NCI-H526 treated with DMSO at 0.1 percent for 48 hours (cell line): ENCODE measurements around the gene STX8.

Source experiments
- DNase-seq: peaks from one replicate; lab custom pipeline; 2025; lab: John Stamatoyannopoulos, UW

The STX8 gene

DNA sequence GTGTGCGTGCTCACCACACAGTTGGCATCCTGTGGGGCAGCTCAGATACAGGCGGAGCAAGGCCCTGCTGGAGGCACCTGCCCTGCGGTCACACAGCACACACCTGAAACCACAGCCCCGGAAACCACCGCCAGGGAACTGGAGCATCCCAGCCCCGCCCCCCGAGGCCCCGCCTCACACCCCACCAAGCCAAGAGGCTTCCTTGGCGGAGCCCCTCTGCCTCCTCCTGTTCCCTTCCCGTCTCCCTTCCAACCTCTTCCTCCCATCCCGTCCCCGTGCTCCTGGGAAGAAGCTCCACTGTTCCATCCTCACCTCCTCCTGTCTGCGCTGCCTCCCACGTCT, 348.9 kb downstream of the STX8 start:
- DNase-seq: no peak

DNA sequence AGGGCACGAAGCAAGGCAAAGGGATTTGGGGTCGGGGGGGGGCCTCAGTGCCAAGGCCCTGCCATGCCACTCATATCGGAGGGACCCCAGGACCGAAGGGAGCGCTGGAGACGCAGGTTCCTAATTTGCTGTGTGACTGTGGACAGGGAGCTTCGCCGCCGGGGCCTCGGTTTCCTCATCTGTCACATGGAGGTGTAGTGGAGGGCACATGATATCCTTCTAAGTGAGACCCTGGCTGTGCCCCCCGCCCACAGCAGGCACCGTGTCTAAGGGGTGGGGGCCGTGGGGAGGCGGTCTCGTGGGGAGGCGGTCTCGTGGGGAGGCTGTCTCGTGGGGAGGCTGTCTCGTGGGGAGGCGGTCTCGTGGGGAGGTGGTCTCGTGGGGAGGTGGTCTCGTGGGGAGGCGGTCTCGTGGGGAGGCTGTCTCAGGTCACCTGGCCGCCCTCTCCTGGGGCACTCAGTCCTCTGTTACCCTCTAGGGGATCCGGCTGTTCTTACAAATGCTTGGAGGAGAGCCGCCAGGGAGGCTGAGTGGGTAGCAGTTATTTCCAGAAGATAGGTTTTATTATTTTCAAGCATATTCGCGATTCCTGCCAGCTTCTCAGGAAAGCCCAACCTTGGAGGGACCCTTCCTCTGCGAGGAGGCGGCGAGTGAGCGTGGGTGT, 349.4 kb downstream of the STX8 start:
- no peak for DNase-seq

DNA sequence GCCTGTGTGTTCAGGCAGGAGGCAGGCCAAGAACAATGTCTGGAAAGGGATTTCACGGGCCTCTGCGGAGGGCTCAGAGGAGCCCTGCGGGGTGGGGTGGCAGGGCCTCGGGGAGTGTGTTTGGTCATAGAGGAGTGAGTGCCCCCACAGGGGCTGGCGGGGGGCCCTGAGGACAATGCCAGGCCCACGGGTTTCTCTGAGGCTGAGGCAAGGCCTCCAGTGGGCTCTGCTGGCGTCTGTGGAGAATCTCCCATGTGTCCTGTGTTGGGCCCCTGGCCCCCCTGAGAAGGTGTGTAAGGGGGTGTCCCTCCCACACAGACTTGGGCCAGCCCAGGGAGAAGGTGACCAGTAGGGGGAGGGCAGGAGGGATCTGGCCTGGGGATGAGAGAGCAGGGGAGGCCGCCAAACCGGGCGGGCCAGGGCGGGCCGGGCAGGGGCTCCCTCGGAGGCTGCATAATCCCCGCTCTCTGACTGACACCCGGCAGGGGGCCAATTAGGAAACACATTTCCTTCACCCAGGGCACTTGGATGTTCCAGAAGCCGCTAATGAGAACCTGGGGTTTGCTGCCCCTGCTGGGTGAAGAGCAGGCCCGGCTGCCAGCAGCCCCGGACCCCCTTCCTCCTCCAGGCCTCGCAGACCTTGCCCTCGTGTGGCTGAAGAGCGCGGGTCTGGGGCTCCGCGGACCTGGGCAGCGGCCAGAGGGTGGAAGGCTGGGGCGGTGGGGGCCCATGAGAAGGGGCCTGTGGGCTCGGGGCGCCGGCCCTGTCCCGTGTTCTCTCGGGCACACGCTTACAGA, 350.1 kb downstream of the STX8 start:
- no peak for DNase-seq

- DNase-seq: no peak
These were observed 351.1 kb downstream of the STX8 start for GRCh38 chr17:9224485-9224884.

DNA sequence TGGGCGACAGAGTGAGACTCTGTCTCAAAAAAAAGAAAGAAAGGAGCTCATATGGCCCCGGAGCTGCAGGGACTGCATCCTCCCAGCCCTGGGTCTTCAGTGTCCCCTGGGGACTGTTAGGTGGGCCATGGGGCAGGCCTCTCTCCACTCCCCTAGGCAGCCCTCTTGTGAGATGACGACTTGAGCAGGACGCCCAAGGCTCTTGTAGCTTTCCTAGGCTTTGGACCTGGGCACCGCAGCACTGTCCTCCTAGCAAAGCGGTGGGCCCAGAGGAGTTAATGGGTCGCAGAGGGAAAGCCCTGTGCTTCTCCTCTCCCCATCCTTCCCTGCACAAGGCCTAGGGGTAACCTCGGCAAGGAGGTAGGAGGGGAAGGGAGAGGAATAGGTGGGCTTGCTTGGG, 352.1 kb downstream of the STX8 start:
- no peak for DNase-seq

DNA sequence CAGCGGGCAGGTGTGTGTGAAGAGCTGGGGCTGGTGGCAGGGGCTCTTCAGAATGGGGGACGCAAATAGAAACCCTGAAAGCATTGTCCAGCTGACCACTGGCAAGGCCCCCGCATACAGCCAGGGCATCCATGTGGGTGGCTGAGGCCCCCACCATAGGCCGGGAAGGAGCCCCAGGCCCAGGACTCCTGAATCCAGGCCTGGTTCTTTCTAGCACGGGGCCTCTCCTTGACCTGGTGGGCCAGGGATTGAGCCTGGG, 353.8 kb downstream of the STX8 start:
- no peak for DNase-seq

DNA sequence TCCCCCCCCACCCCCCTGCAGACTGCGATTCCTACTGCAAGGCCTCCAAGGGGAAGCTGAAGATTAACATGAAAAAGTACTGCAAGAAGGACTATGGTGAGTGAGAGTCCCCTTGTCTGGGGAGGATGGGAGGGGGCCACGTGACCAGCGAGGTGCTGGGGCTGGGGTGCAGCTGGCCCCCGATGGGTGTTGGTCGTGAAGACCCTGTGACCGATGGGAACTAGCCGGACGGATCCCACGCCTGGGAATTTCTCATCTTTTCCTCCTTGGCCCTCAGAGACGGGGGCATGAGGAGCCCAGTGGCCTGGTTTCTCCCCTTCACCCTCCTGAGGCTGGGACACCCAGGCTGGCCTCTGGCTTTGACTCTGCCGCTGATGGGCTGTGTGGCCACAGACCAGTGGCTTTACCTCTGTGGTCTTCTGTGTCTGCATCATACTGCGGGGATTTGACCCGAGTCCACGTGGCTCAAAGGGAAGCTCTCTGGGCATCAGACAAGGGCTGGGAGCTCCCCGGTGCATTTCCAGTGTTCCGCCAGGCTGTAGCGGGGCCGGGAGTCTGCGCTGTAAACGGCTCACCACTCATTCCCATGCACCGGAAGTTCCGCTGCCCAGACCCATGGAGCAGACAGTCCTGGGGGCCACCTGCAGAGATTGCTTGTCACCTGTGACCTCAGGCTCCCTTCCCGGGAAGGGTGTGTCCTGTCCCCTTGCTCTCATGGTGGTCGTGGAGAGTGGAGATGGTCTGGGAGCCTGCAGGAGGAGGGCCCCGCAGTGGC, 354.3 kb downstream of the STX8 start:
- DNase-seq: no peak

DNA sequence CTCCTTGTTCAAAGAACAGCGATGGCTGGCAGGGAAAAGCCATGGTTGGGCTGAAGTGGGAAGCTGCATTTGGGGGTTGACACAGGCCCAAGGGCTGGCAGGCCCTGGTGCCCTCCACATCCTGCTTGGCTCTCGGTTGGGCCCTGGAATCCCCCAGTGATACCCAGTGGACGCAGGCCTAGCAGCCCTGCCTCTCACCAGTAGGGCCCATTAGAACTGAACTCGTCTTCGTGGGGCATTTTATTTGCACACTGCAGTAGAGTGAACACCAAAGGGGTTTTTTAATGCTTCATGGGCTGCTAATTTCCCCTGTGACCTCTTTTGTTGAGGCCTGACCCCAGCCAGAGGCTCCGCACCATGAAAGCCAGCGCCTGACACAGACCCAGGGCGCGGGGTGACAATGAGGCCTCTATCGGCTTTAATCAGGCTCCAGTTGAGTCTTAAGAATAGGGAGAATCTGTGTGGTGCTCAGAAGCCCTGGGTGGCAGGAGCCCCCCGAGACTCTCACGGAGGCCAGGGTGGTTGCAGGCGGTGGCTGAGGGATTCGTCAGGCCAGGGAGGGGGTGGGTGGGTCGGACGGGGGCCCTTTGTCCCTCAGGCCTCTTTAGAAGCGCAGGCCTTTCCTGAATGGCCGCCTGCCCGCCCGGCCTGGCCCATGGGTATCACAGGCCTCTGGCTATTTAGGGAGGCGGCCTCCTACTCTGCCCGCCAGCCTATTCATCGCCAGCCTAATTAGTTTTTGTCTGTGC, 355.0 kb downstream of the STX8 start:
- DNase-seq: no peak

- no peak for DNase-seq
These were observed 355.8 kb downstream of the STX8 start for GRCh38 chr17:9219631-9220397.

DNA sequence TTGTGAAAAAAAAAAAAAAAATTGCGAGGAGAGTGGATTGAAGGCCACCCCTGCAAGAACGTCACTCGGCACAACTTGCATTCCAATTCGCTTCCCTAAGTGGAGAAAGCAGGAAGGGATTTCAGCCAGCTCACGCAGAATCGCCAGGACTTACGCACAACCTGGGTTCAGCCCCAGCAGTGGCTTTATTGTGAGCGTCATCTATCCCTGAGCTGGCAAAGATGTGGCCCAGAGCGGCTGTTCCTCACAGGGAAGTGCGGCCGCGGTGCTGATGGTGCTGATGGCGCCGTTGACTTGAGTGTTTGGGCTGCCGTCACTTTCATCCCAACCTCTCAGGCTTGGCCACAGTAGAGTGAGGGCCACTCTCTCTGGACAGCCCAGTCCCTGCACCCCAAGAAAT, 356.7 kb downstream of the STX8 start:
- DNase-seq: no peak

DNA sequence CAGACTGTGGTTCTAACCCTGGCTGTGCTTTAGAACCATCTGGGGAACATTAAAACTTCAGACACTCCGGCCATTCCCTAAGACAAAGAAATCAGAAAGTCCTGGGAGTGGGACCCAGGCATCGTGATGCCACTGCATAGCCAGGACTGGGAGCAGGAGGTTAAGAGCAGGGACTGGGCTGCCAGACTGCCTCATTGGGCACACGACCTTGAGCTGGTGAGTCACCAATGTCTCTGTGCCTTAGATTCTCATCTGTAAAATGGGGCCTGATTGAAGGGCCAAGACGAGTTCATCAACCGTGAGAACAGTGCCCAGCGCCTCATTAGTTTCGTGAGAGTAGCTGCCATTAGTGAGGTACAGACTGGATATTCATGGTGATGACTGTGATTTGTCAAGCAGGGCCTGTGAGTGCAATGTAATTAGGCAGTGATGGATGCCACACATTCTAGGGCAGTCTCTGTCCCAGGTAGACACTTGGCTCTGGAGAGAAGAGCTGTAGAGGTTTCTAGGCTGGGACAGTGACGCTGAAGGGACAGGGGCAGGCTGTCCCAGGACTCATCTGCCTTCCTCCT, 357.5 kb downstream of the STX8 start:
- no peak for DNase-seq

DNA sequence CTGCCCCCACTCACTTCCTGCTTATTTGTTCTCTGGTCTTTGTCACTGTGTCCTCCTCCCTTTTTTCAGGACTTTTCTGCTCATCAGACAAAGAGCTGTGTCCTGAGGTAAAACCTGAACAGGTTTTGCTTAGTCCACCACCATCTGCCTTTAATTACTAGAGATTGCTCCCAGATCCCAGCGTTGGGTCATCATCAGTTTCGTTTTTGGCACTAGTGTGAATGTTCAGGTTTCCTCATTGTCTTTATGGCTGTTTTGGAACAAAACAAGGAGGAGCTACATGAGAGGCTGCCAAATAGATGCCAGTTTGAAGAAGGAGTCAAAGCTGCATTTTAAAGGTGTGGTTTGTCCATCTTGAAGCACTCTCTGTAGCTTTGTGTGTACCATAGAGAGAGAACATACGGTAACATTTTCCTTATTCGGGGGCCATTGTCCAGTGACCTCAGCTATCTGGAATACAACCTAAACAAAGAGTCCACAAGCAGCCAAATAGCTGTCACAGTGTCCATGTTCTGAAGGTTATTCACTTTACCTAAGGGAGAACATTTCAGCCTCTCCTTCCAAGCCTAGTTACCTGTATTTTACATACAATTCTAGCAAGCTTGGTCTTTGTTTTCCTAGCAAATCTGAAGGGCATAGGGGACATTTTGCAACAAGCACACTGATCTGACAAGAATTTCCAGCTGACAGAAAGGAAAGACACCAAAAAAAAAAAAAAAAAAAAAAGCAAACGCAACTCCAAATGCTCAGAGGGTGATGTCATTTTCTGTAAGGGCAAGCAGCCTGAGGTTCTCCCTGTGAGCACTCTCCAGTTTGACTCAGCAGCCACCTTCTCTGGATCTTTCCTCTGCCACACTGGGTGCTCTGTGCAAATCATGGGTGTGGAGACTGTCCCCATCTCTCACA, 358.2 kb downstream of the STX8 start:
- no peak for DNase-seq

GRCh38 chr17:9215465-9215864, 360.2 kb downstream of the STX8 start:
- DNase-seq: no peak

DNA sequence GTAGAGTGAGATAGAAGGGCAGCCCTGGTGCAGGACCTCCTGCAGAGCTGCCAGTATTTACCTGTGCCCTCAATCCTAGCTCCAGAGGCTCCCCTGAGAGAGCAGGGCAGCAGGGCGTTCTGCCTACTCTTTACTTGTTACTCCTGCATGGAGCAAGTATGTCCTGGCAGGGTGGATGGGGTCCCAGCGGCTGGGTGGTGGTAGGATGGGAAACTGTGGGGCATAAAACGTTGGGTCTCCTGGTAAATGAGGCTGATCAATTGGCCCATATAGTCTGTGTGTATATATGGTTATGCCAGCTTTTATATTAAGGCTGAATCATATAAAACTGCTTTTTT, 362.3 kb downstream of the STX8 start:
- DNase-seq: no peak

DNA sequence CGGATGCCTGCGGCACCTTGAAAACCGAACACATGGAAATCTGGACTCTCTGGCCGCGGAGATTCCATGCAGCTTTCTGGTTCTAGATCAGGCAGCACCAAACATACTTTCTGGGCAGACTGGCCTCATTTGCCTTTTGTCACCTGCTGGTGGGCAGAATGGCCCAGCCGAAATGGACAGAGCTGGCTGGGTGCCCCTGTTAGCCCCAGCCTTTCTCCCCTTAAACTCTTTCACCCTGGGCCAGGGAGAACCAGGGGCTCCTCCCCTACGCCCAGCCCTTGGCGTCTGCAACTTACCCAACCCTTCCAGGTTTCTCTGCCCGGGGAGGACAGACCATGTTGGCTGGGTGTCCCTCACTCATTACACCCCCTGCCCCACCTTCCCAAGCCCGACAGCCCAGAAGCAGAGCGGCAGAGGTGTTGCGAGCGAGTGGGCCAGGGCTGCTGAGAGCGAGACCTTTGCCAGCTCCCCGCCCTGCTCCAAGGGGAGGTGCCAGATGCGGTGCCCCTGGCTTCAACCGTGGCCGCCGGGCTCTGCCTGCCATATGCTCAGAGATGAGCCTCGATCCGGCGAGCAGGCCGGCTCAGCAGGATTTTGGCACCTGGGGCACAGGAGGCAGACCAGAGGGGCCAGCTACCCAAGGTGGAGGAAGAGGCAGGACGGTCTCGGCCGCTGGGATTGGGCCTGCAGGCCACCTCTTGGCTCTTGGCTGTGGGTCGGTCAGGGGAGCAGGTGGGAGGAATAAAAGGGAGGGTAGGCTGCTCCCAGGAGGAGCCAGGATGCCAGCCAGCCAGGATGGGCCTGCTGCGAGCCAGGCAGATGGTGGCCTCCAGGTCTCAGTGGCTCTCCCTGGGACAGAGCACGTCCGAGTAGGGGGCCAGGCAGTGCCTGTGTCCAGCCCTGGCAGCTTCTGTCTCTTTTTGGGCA, 363.0 kb downstream of the STX8 start:
- DNase-seq: no peak

- no peak for DNase-seq
These were observed 364.4 kb downstream of the STX8 start for GRCh38 chr17:9211133-9211765.

- DNase-seq: no peak
These were observed 365.7 kb downstream of the STX8 start for GRCh38 chr17:9209781-9210370.

DNA sequence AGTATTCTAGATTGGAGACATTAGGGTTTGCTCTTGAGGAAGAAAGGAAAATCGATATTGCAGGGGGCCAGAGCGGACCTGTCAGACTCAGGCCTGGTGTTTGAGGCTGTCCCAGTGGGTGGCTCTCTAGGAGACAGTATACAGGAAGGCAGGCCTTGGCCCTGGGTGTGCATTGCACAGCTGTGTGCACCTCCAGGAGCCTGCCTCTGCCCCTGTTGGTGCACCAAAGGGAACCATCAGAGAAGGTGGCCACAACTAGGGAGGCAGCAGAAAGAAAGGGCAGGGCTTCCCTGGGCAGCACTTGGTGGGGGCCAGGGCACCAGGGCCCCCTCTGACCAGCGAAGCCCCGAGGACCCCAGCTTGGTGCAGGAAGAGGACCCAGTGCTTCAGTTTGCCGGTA, 366.3 kb downstream of the STX8 start:
- no peak for DNase-seq
